Small intestine (tissue), 7 donors: ENCODE data around the gene UBAC1. TPM values are rescaled to one million over a fixed set of nuclear protein-coding genes. Genes with fewer than 3 reads are reported as not detected.

Experiments
- DNase-seq, 2 donors: peaks; one replicate each; pipeline versions ENCODE4 v3.0.0 to v3.0.0-alpha.2; 2013
- FAIRE-seq: peaks from 2 replicates; lab custom pipeline; 2012; peaks lifted over from hg19 to GRCh38; lab: Jason Lieb, UNC
- H3K27ac ChIP-seq, 3 donors: one replicate each; pipeline ENCODE4 v1.5.1; 2013; ENCODE audit warnings: low read length in 2 of 3, mild to moderate bottlenecking in 2 of 3, control low read depth in 1 of 3, inconsistent platforms in 1 of 3, low read depth in 1 of 3, moderate library complexity in 1 of 3
- H3K27me3 ChIP-seq, 3 donors: one replicate each; pipeline ENCODE4 v1.6.1; 2013; ENCODE audit warnings: low read length in 3 of 3, inconsistent platforms in 1 of 3; ENCODE audit not compliant: control insufficient read depth in 3 of 3, insufficient read depth in 3 of 3
- H3K36me3 ChIP-seq, 3 donors: one replicate each; pipeline ENCODE4 v1.6.1; 2013; ENCODE audit warnings: low read length in 3 of 3, inconsistent platforms in 1 of 3, low read depth in 1 of 3, mild to moderate bottlenecking in 1 of 3, moderate library complexity in 1 of 3; ENCODE audit not compliant: control insufficient read depth in 3 of 3, insufficient read depth in 2 of 3
- H3K4me1 ChIP-seq, 3 donors: one replicate each; pipeline ENCODE4 v1.6.1; 2013; ENCODE audit warnings: low read length in 2 of 3, inconsistent platforms in 1 of 3, low read depth in 1 of 3, mild to moderate bottlenecking in 1 of 3, moderate library complexity in 1 of 3; ENCODE audit not compliant: control insufficient read depth in 3 of 3, insufficient read depth in 2 of 3
- H3K4me3 ChIP-seq, 3 donors: one replicate each; pipeline ENCODE4 v1.5.1; 2013; ENCODE audit warnings: low read length in 3 of 3, control low read depth in 1 of 3, inconsistent platforms in 1 of 3, low read depth in 1 of 3, mild to moderate bottlenecking in 1 of 3, moderate library complexity in 1 of 3
- H3K9me3 ChIP-seq, 2 donors: one replicate each; pipeline ENCODE4 v1.6.1; 2013; ENCODE audit warnings: low read depth in 1 of 2, low read length in 1 of 2; ENCODE audit not compliant: control insufficient read depth in 2 of 2, insufficient read depth in 1 of 2
- WGBS, 3 donors: extraction: QIAGEN DNeasy Blood & Tissue Kit; methylation state at CpG; one replicate each; pipeline ENCODE4 v1.1.7; 2013; 5-methylcytosine and 5-hydroxymethylcytosine counted together
- polyA plus RNA-seq, 4 donors: library from polyadenylated mRNA; stranded (reverse) in 3 of 4; unstranded in 1 of 4; fragments of 200-250 nt in 3 of 4; fragments of 120-200 nt in 1 of 4; gene quantifications; one replicate each; pipeline versions ENCODE4 v1.2.1 to v1.2.3, GENCODE V29; 2013
- donor health status: healthy with polysubstance abuse.
- donor health status: control.
- donor health status: control.
- donor health status: Bipolar disorder and iron deficiency.
- donor health status: healthy.

Gene UBAC1
- polyA plus RNA-seq, 4 donors: 19.9 to 78.5 (median 63.3) TPM

- H3K27me3 ChIP-seq: peaks cover 0 to 13% (median 0%) of the 10 kb centered on the region in 3 donors
- H3K4me1 ChIP-seq: peaks cover 0 to 34% (median 8%) of the 10 kb centered on the region in 3 donors
- H3K4me3 ChIP-seq: peak overlapping the region in 1 of 3 donors; percentile 12
- H3K27ac ChIP-seq: peak overlapping the region; percentile 5 to 93 (median 49)
- FAIRE-seq: no peak
- 7 to 9% (median 9%) methylated on average over 31 to 32 of the region's 32 CpGs for WGBS, 3 donors
- no peaks in the 10 kb centered on the region for H3K9me3 ChIP-seq
- DNase-seq: peak; percentile 58 to 84
- no peaks in the 10 kb centered on the region for H3K36me3 ChIP-seq
These were observed 31.6 kb upstream of the UBAC1 start for GRCh38 chr9:135992486-135993408.

- WGBS, 3 donors: 80 to 83% (median 82%) methylated on average over 18 of the region's 18 CpGs
- Histone ChIP-seq H3K27ac (peak overlapping the region in 1 of 3 donors; percentile 18), H3K4me3 (no peak overlapping the region), H3K36me3 (no peaks in the 10 kb centered on the region), H3K9me3 (no peaks in the 10 kb centered on the region), H3K27me3 (peaks cover 0 to 13% (median 0%) of the 10 kb centered on the region in 3 donors), H3K4me1 (peaks cover 0 to 34% (median 8%) of the 10 kb centered on the region in 3 donors)
- DNase-seq: no peak
- no peak for FAIRE-seq
These were observed 30.6 kb upstream of the UBAC1 start for GRCh38 chr9:135991771-135992170.

DNA sequence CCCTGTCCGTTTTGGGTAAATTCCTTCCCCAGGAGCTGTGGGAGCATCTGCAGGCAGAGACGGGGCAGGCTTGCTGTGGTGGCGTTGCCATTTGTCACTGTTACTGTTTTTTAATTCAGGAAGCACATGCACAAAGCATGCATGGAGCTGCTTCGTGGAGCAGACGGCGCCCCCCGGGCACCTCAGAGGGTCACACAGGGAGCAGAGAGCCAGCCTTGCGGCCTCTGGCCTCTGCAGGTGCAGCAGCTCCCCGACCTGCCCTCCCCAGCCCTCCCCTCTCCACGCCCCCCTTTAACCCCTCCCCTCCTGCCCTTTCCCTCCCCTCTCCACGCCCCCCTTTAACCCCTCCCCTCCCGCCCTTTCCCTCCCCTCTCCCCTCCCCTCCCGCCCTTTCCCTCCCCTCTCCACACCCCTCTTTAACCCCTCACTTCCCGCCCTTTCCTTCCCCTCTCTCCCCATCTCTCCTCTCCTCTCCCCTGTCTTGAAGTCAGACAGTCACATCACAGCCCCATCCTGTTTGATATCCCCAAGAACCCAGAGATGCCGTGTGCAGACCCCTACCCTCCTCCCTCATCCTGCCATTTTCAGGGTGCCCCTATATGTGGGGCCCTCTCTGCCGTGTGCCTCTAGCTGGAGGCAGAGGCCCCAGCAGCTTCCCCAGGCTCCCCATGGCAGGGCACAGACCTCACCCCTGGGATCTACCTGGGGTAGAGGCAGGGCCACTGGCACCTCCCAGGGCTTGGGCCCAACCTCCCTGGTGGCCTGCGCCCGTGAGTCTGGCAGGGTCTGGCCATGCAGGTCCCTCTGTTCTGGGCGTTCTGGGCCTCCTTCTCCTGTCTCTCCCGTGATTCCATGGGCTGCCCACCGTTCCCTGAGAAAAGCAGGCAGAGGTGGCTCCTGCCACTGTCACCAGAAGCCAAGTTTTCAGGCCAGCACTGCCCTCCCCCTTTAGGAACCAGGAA lies 29.6 kb upstream of the UBAC1 start:
- WGBS, 3 donors: 16 to 29% (median 24%) methylated on average over 19 to 21 of the region's 21 CpGs

DNA sequence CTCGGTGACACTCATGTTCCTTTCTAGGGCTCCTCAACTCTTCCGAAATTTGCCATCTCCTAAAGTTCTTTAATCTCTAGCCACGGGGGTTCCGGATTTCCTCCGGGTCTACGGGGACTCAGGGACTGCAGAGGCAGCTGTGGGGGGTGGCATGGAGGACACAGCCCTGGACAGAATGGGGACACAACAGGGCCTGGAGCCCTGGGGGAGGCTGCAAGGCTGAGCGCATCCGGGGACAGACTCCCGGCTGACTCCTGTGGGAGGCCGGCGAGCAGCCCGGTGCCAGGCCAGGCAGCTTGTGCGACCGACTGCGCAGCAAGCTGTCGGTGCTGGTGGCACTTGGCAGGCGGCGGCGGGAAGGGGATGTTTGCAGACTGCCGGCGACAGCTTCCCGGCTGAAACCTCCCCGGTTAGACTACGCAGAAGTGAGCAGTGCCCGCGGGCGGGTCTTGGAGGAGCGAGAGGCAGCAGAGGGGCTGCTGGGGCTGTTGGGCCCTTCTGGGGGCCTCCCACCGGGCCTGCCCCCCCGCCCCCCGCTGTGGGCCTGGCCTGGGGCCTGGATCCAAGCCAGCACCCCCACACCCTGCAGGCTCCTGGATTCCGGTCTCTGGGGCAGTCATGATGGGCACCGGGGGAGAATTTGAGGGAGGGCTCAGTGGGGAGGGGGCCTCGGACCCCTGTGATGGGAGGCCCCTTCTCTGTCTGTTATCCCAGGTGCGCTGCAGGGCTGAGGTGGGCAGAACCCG lies 28.7 kb upstream of the UBAC1 start:
- no peak overlapping the region for H3K27ac ChIP-seq
- FAIRE-seq (no peak), DNase-seq (peak in 1 of 2 donors; percentile 12)
- no peaks in the 10 kb centered on the region for H3K9me3 ChIP-seq
- H3K4me3 ChIP-seq: no peak overlapping the region
- H3K27me3 ChIP-seq: peaks cover 0 to 13% (median 2%) of the 10 kb centered on the region in 3 donors
- no peaks in the 10 kb centered on the region for H3K36me3 ChIP-seq
- peaks cover 0 to 34% (median 8%) of the 10 kb centered on the region in 3 donors for H3K4me1 ChIP-seq
- 21 to 39% (median 23%) methylated on average over 32 to 36 of the region's 36 CpGs for WGBS, 3 donors

More for the DNA sequence above, 29.6 kb upstream of the UBAC1 start:
- no peak for FAIRE-seq
- DNase-seq: peak; percentile 41 to 64
- Histone ChIP-seq H3K9me3 (no peaks in the 10 kb centered on the region), H3K4me3 (no peak overlapping the region), H3K36me3 (no peaks in the 10 kb centered on the region), H3K4me1 (peaks cover 0 to 34% (median 8%) of the 10 kb centered on the region in 3 donors), H3K27me3 (peaks cover 0 to 13% (median 2%) of the 10 kb centered on the region in 3 donors), H3K27ac (peak overlapping the region in 1 of 3 donors; percentile 45)

DNA sequence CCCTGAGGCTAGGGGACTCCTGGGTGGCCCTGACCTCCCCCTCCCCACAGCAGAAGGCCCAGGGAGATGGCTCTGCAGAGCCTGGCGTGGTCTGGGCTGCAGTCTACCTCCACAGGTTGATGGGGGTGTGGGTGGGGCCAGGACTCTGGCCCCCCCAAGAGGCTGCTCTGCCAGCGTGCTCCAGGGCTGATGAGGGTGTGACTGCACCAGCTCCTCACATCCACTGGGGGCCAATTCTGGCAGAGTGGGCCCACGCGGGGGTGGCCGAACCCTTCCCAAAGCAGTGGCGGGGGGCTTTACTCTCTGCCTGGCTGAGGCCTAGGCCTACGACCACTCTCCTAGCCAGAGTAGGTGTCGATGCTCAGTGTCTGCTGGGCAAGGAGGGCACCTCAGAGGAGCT lies 28.0 kb upstream of the UBAC1 start:
- H3K4me1 ChIP-seq: peaks cover 0 to 29% (median 8%) of the 10 kb centered on the region in 3 donors
- peaks cover 0 to 21% (median 2%) of the 10 kb centered on the region in 3 donors for H3K27me3 ChIP-seq
- no peak for DNase-seq
- 70 to 89% (median 82%) methylated on average over 7 to 8 of the region's 8 CpGs for WGBS, 3 donors
- H3K4me3 ChIP-seq: no peak overlapping the region
- no peaks in the 10 kb centered on the region for H3K36me3 ChIP-seq
- no peak overlapping the region for H3K27ac ChIP-seq
- no peaks in the 10 kb centered on the region for H3K9me3 ChIP-seq
- no peak for FAIRE-seq

DNA sequence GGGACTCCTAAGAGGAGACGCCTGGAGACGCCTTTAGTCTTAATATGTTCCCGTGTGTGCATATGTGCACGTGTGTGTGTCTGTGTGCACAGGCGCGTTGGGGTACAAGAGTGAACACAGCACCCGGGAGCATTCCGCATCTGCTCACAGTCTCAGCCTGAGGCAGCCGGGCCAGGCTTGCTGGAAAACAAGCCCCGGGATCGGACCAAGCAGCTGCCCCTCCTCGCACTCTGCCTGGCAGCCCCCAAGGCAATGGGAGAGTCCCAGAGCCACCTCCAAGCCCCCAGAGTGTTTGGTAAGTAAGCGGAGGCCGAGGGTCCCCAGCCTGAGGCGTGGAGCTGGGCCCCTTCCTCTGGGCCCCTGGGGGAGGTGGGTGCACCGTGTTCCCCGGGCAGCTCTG lies 27.3 kb upstream of the UBAC1 start:
- H3K4me3 ChIP-seq: no peak overlapping the region
- 82 to 87% (median 86%) methylated on average over 17 of the region's 17 CpGs for WGBS, 3 donors
- peaks cover 0 to 23% (median 6%) of the 10 kb centered on the region in 3 donors for H3K4me1 ChIP-seq
- no peaks in the 10 kb centered on the region for H3K9me3 ChIP-seq
- H3K36me3 ChIP-seq: no peaks in the 10 kb centered on the region
- peaks cover 0 to 27% (median 2%) of the 10 kb centered on the region in 3 donors for H3K27me3 ChIP-seq
- FAIRE-seq (no peak), DNase-seq (no peak)
- H3K27ac ChIP-seq: no peak overlapping the region

DNA sequence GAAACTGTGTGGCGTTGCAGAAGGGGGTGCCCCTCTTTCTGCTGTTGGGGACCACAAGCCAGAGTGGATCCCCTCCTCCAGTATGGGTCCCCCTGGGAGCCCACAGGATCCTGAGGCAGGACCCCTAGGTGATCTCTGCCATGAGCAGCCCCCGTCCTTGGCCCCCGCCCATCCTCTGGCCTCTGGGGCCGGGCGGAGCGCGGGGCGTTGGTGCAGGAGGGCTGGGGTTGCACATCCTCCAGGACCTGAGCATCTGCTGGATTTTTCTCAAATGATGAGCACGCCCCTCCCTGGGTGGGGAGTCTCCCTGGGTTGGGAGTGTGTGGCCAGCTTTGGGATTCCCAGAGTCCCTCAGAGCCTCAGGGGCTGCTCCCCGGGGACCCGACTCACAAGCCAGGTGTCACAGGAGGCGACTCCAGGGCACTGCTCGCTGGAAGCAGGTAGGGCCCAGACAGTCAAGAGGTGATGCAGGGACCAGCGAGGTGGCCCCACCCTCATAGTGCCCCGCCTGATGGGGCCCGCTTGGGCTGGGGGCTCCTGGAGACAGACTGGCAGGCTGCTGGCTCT lies 26.7 kb upstream of the UBAC1 start:
- H3K9me3 ChIP-seq: no peaks in the 10 kb centered on the region
- WGBS, 3 donors: 73 to 86% (median 79%) methylated on average over 16 of the region's 16 CpGs
- FAIRE-seq: no peak
- H3K36me3 ChIP-seq: no peaks in the 10 kb centered on the region
- no peak overlapping the region for H3K4me3 ChIP-seq
- no peak overlapping the region for H3K27ac ChIP-seq
- no peak for DNase-seq
- peaks cover 0 to 33% (median 2%) of the 10 kb centered on the region in 3 donors for H3K27me3 ChIP-seq
- H3K4me1 ChIP-seq: peaks cover 0 to 17% (median 3%) of the 10 kb centered on the region in 3 donors
